GM18951 (cell line): ENCODE data around the gene SYT1.

Experiments used
- POLR2A ChIP-seq: IDR thresholded peaks from 4 replicates; pipeline ENCODE4 v1.6.1; 2011; ENCODE audit warnings: mild to moderate bottlenecking; ENCODE audit not compliant: insufficient read length, insufficient read depth; ENCODE audit errors: extremely low read depth
- in situ Hi-C: fragments of 300-500 bp; cut with MboI; formaldehyde crosslinking; loops from one replicate; pipeline ENCODE4 v1.12.0; 2022; ENCODE audit warnings: low sequenced_read_pairs, mixed read lengths, inconsistent platforms; ENCODE audit not compliant: unreplicated experiment

Gene SYT1

GRCh38 chr12:79375050-79375449, 510.5 kb downstream of the SYT1 start:
- TF ChIP-seq POLR2A: no peak
- in situ Hi-C loops: no loop called here

- no peak for TF ChIP-seq POLR2A
- in situ Hi-C loops: no loop called here
These were observed 513.9 kb downstream of the SYT1 start for GRCh38 chr12:79378496-79378895.

GRCh38 chr12:79380402-79380801, 515.8 kb downstream of the SYT1 start:
- in situ Hi-C loops: no loop called here

GRCh38 chr12:79381248-79382208, 517.0 kb downstream of the SYT1 start:
- in situ Hi-C loops: no loop called here
- no peak for TF ChIP-seq POLR2A

More at GRCh38 chr12:79380402-79380801, 515.8 kb downstream of the SYT1 start:
- no peak for TF ChIP-seq POLR2A

GRCh38 chr12:79384551-79384950, 520.0 kb downstream of the SYT1 start:
- TF ChIP-seq POLR2A: no peak
- in situ Hi-C loops: no loop called here

- no peak for TF ChIP-seq POLR2A
- in situ Hi-C loops: no loop called here
These were observed 523.4 kb downstream of the SYT1 start for GRCh38 chr12:79388011-79388410.

- in situ Hi-C loops: no loop called here
These were observed 529.3 kb downstream of the SYT1 start for GRCh38 chr12:79393842-79394241.

GRCh38 chr12:79397609-79398008, 533.0 kb downstream of the SYT1 start:
- in situ Hi-C loops: no loop called here
- no peak for TF ChIP-seq POLR2A

More at GRCh38 chr12:79393842-79394241, 529.3 kb downstream of the SYT1 start:
- no peak for TF ChIP-seq POLR2A

GRCh38 chr12:79400481-79400880, 535.9 kb downstream of the SYT1 start:
- TF ChIP-seq POLR2A: no peak
- in situ Hi-C loops: loop anchor here (25.0 kb wide), 1 partner anchor 337 kb away; no protein-coding TSS in a partner anchor

- no peak for TF ChIP-seq POLR2A
- in situ Hi-C loops: loop anchor here (25.0 kb wide), 1 partner anchor 335 kb away; no protein-coding TSS in a partner anchor
These were observed 538.0 kb downstream of the SYT1 start for GRCh38 chr12:79402606-79403005.

- in situ Hi-C loops: loop anchor here (25.0 kb wide), 1 partner anchor 330 kb away; no protein-coding TSS in a partner anchor
- no peak for TF ChIP-seq POLR2A
These were observed 542.4 kb downstream of the SYT1 start for GRCh38 chr12:79406993-79407392.

GRCh38 chr12:79407671-79408622, 543.4 kb downstream of the SYT1 start:
- TF ChIP-seq POLR2A: no peak
- in situ Hi-C loops: loop anchor here (25.0 kb wide), 1 partner anchor 329 kb away; no protein-coding TSS in a partner anchor

GRCh38 chr12:79408689-79409088, 544.1 kb downstream of the SYT1 start:
- in situ Hi-C loops: loop anchor here (25.0 kb wide), 1 partner anchor 329 kb away; no protein-coding TSS in a partner anchor
- no peak for TF ChIP-seq POLR2A
